G401 (cell line): ENCODE measurements around the gene GABBR2. TPM values are rescaled to one million over a fixed set of nuclear protein-coding genes. Genes with fewer than 3 reads are reported as not detected.
A peak's percentile ranks its signal among the peaks of the same experiment; 100 is the strongest.
"Not testable (repeated sequence)": the region's sequence is repeated elsewhere in the genome, so short reads cannot be mapped to it uniquely, and the experiment has no call there.

Source experiments
- DNase-seq: peaks from one replicate; pipeline ENCODE4 v3.0.0-alpha.2; 2015; ENCODE audit warnings: low spot score
- in situ Hi-C: cut with HindIII; loops from 2 replicates; pipeline ENCODE4 v1.10.0; 2016; ENCODE audit warnings: low sequenced_read_pairs, mixed read lengths
- total RNA-seq: library from RNA; depleted of rRNA; stranded (reverse); fragments of >200 nt; shearing (Covaris generic); gene quantifications from 2 replicates; pipeline ENCODE4 v1.2.3, GENCODE V29; 2014

The GABBR2 gene
- total RNA-seq, 1 experiment from 2014 or later, result not detected

DNA sequence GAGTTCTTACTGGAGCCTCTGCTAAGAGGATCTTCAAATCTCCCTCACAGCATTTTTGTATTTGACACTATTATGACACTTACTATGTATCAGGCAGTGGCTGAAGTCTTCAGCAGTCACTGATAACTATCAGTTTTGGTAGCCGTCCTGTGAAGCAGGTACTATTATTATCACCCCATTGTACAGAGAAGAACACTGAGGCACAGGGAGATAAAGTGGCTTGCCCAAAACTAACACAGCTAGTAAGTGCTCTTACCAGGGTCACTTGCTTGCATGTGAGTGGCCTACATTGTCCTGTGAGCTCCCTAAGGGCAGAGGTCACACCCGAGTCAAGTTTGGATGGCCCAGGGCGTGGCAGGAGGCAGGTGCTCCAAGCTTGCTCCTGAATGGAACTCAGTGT lies 16.8 kb downstream of the GABBR2 start:
- in situ Hi-C loops, result no loop called here
- DNase-seq, result no peak

DNA sequence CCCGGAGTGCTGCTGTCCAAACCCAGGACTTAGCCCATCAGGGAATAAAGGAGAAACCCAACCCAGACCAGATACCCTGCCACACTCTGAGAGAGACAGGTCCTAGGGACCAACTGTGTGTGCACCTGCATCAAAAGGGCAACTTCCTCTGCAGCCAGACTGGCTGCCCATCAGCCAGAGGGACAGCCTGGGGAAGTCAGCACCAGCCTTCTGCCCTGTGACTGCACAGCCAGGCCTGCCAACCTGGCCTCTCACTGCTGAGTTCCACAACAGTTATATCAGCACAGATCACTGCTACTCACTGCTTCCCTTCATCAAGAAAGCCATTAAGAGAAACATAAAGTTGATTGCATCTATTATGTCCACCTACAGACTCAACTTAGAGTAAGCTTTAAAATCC lies 18.0 kb downstream of the GABBR2 start:
- DNase-seq, result peak; percentile 91
- in situ Hi-C loops, result no loop called here

DNA sequence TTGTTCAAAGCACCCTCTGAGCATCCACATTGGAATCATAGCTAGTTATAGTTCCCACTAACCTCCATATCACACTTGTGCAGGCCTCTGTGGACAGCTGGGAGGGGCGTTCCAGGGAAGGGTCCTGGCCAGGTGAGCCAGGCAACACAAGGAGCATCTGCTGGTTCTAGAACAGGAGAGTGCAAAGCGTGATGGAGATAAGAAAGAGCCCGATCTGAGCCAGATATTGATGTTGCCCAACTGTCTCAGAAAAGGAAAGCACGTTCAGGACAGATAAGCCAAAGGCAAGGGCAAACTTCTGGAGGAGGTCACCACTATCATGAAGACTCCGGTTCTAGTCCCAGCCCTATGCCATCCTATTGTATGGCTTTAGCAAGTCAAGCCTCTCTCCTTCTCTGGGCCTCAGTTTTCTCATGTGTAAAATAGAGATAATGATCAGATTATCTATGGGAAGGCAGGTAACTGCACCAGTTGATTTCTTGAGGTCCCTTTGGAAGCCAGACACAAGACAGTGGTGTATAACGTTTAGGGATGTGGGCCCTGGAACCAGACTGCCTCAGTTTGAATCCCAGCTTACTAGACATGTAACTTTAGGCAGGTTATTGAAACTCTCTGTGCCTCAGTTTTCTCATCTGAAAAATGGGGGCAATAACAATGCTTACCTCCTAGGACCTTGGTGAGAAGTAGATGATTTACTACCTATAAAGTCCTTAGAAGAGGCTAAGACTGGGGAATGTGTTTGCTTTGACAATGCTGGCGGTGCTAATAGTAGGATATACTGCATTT lies 19.8 kb downstream of the GABBR2 start:
- DNase-seq, result no peak
- in situ Hi-C loops, result no loop called here

DNA sequence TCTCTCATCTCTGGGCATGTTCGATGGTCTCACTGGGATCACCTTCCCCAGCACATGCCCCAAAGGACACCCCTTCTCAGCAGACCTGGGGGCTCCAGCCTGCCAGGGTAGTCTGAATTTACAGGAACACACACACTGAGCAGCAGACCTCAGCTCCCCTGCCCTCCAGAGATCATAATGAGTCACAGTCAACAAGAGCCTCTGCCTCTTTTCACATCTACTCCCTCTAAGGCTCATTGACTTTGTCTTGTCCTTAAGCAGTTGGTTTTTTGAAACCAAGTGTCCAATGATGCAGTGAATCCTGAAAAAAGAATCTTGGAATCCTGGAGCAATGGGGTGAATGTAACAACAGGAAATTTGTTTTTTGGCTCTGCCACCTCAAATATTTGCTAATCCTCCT lies 20.8 kb downstream of the GABBR2 start:
- in situ Hi-C loops, result no loop called here
- no peak for DNase-seq

DNA sequence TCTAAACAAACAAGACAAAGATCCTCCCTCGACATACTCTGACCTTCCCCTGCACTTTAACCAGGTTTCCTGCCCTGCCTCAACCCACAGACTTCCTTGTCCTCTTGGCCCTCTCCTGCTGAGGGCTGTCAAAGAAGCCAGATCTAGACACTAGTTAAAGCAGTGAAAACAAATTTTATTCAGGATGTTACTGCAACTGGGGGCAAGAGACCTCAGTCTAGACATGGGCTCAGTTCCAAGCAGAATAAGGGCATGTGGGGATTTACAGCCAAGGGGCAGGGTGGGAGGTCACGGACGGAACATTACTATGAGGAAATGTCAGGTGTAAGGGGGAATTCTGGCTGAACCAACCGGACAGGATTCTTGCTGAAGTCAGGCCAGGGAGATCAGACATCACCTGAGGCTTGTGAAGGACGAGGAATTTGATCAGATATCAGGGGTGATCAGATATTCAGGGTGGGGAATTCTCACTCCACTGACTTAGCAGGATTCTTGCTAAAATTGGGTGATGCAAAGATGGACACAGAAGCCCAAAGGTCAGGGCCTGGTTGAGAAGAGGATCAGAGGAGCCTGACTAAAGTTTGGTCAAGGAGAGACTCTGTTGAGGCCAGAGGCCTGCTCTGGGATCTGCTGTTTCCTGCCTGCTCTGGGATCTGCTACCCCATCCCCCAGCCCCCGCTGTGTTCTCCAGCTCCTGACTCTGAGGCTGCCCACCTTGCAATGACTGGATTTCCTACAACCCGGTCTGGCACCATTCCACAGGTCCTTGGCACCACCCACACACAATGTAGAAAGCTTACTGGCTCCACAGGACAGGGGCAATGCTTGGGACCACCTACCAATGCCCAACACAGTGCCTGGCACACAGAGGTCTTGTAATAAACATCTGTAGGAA lies 21.5 kb downstream of the GABBR2 start:
- no peak for DNase-seq
- in situ Hi-C loops, result no loop called here

DNA sequence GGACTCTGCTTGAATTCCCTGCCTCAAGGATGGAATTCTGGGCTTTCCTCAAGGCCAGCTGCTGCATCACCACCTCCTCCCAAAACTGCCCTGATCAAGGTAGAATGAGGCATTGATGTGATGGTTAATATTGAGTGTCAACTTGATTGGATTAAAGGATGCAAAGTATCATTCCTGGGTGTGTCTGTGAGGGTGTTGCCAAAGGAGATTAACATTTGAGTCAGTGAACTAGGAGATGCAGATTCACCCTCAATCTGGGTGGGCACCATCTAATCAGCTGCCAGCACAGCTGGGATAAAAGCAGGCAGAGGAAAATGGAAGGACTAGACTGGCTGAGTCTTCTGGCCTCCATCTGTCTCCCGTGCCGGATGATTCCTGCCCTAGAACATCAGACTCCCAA lies 23.9 kb downstream of the GABBR2 start:
- DNase-seq, in situ Hi-C loops: not testable (repeated sequence)

DNA sequence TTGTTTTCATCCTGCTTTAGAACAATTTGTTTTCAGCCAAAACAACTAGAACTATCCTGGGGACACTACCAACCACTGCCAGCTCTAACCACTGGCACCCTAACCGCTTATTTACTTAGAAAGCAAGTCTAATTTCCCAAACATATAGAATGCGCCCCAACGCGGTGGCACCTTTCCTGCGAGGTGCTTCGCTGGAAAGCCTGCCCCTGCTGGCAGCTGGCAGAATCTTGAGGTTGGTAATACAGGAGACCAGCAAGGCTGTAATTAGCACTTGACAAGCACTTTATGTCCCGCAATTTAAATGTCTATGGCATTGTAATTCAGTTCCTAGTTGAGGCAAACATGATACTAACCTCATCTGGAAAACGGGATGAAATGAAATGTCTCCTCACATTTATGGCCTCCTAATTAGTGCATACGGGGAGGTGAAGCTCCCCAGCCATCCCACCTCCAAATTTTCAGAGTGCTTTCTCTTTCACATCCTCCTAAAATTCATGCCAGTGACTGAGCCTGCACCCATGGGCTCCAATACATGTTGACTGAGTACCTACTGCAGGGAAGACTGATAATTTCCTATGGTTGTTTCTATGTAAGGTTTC lies 30.4 kb downstream of the GABBR2 start:
- in situ Hi-C loops, result no loop called here
- DNase-seq, result peak; percentile 47

DNA sequence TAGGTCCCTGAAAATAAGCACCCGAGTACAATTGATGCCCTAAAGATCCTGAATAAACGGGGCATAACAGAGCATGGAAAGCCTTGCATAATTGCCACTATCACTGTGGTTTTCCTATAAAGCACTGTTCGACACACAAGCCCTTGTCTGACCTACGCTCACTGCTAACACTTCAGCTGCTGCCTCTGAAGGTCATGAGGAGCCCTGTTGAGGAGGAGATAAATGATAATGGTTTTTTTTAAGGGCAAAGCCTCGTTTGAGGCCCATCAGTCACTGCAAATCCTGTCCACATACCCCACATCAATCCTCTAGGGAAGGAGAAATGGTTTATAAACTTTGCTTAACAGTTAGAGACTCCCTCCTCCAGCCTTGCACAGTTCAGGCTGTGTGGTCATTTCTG lies 35.1 kb downstream of the GABBR2 start:
- in situ Hi-C loops, result no loop called here
- DNase-seq, result no peak

DNA sequence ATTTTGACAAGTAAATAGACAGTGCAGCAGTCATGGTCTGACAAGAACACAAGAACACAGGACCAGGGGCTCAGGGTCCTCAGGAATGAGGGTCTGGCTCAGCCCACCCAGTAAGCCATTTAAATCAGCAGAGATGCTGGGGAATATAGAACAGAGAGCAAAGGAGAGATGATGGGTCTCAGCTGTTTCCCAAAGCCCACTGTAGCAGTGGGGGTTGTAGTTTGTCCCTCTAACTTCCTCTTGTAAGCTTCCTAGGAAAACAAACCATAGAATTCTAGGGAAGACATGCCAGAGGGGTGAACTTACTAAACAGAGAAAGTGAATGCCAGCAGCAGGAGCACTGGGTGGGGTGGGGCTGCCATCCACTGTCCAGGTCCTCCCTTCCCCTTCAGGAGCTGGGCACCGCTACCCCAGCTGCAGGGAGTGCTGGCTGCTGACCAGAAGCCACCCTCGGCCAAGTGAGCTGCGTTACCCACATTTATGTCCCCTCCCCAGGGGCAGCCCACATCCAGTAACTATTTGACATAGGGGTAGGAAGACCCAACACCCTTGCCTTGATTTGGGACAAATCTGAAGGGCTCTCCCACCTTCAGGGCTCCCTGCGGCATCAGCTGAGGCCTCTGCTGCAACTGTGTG lies 41.6 kb downstream of the GABBR2 start:
- in situ Hi-C loops, result no loop called here
- DNase-seq, result no peak

DNA sequence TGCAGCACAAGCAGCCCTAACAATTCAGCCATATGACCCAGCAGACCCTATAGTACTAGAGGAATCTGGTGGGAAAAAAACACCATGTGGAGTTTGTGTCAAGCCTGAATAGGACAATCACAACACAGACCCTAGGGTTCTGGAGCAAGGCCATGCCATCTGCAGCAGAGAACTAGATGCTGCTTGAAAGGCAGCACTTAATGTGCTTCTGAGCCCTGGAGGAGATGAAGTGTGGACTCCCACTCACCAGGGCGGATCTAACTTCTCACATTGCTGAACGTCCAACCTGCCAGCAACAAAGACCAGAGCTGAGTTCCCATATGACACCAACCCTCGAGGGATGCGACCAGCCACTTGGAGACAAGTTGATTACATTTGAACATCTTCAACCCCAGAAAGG lies 43.2 kb downstream of the GABBR2 start:
- in situ Hi-C loops, result no loop called here
- DNase-seq, result peak; percentile 94

DNA sequence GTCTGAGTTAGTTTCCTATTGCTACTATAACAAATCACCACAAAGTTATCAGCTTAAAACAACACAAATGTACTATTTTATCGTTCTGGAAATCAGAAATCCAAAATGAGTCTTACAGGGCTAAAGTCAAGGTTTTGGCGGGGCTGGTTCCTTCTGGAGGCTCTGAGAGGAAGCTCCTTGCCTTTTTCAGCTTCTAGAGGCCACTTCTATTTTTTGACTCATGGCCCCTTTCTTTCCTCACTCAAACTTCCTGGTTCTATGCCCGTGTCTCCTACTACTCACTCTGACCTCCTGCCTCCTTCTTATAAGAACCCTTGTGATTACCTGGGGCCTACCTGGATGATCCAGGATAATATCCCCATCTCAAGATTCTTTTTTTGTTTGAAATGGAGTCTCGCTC lies 48.2 kb downstream of the GABBR2 start:
- in situ Hi-C loops, result no loop called here

DNA sequence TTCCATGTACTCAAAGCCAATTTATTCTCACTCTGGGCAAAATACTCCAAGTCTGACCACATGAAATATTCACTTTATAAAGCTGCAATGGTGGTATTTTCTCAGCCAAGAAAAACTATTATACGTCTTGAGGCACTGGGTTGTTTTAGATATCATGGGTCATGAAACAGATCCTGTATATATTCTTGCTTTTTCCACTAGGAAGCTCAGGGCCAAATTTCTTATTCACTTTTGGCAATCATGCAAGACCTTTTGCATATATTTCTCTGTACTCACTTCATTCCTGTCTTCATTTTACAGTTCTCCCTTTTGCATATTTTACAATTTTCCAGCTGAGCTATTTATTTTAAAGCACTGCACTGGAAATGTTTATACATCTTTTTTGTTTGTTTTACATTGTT lies 49.8 kb downstream of the GABBR2 start:
- no peak for DNase-seq
- in situ Hi-C loops, result no loop called here

More for the DNA sequence above, 48.2 kb downstream of the GABBR2 start:
- DNase-seq, result no peak

DNA sequence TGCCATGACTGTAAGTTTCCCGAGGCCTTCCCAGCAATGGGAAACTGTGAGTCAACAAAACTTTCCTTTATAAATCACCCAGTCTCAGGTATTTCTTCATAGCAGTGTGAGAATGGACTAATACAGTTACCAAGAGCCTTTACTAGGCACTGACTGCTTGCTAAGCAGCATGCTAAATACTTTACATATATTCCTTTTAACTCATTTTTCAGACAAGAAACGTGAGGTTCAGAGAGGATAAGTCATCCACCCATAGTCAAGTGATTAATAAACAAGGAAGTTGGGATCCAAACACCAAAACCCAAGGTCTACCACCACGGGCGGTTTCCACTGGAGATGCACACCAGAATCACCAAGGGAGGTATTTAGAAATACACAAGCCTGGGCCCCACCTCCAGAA lies 50.8 kb downstream of the GABBR2 start:
- no peak for DNase-seq
- in situ Hi-C loops, result no loop called here

DNA sequence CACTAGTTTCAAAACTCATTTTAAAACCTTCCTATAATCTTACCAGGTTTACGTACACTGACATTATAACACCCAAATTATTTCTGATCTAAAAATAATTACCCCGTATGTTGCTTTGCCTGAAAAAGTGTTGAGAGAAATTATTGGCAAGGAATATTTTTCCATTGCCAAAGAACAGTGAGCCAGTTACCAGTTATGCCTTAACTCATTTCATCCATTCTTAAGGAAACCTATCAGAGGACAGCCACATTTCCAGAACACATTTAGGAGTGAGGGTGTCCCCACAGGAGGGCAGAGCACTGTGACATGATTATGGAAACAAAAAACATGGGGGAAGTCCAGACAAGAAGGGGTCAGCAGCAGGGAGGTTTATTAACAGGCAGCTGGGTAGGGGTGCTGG lies 52.2 kb downstream of the GABBR2 start:
- peak; percentile 84 for DNase-seq
- in situ Hi-C loops, result no loop called here

DNA sequence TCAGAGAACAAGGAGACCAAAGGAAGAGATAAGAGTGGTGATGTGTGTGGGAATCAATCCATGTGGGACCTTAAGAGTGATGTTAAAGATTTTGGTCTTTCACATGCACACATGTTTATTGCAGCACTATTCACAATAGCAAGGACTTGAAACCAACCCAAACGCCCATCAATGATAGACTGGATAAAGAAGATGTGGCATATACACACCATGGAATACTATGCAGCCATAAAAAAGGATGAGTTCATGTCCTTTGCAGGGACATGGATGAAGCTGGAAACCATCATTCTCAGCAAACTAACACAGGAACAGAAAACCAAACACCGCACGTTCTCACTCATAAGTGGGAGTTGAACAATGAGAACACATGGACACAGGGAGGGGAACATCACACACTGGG lies 53.3 kb downstream of the GABBR2 start:
- in situ Hi-C loops, DNase-seq: not testable (repeated sequence)

DNA sequence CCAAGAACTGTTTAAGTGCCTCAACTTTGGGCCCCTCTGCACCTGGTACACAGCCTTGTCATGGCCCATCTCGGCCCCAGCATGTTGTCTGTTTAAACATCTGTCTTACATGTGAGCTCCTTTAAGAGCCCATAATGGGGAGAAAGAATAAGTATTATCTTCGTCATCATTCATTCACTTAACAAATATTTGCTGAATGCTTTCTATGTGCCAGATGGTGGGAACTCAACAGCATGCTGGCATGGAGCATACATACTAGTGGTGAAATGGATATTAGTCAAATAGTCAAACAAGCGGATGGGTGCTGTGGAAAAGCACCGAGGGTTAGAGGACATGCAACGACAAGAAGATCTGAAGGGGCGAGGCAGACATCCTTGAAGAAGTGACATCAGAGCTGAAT lies 54.5 kb downstream of the GABBR2 start:
- in situ Hi-C loops, result no loop called here
- peak; percentile 70 for DNase-seq

DNA sequence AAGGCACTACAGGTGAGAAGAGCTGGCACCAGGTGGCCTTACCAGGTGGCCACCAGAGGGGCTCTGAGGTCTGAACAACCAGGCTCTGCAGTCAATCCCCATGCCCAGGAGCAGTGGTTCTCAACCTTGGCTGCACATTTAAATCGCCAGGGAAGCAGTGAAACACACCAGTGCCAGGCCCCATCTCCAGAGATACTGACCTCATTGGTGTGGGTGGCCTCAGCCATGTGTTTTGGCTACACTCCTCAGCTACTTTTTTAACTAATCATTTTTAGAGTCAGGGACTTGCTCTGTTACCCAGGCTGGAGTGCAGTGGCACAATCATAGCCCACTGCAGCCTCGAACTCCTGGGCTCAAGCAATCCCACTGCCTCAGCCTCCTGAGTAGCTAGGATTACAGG lies 56.0 kb downstream of the GABBR2 start:
- in situ Hi-C loops, result no loop called here
- DNase-seq, result no peak

DNA sequence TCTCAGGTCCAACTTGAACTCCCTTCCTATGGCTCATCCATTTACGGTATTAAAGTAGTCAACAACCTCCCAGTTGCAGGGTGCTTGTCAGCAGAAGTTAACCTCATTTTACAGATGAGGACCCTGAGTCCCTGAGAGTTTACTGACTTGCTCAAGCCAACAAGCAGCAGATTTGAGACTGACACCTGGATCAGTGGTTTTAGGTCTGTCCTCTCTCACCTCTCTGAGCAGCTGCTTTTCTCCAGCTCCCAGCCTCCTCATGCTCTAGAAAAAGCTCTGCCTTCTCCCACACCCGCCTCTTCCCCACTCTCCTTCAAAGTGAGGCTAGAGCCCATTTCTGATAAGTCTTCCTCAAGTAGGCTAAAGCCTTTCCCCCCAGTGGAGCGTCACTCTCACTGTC lies 56.4 kb downstream of the GABBR2 start:
- in situ Hi-C loops, result no loop called here
- no peak for DNase-seq

DNA sequence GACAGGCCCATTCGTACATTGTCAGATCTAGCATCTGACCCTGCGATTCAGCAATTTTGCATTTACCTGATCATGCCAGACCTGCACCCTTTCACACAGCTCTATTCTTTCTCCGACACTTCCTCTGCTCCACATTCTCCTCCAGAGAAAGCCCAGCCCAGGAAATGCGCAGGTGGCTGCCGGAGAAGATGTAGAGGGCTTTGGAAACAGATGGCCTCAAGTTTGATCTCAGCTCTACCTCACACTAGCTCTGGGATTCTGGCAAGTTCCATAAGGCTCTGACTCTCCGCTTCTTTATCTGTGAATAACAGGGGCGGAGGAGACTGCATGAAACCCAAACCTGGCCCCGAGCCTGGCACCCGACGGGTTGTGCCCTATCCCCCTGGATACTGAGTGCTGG lies 61.5 kb downstream of the GABBR2 start:
- peak; percentile 75 for DNase-seq
- in situ Hi-C loops, result no loop called here

DNA sequence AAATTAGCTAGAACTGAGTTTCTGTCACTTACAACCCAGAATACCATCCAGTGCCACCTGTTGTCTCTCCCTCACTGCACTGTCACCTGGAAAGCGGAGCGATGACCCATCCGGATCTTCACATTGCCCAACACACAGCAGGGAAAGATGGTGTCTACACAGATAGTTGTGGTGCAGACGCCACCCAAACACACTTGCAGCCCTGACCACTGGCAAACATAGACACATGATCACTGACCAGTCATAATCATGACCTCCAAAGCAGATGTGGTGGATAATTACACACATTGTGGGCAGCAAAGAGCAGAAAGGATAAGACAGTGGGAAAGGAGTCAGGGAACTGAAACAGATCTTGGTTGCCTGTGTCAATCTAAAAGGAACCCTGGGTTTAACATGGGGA lies 64.7 kb downstream of the GABBR2 start:
- in situ Hi-C loops, result no loop called here
- no peak for DNase-seq
